GM19463 (cell line): ENCODE measurements around the gene SERP1.

ENCODE experiments used
- ATAC-seq: cut with Tn5 transposase; IDR thresholded peaks from one replicate; pipeline ENCODE4 v1.9.1; 2021; ENCODE audit warnings: mild to moderate bottlenecking, moderate library complexity; ENCODE audit not compliant: unreplicated experiment

Gene SERP1

DNA sequence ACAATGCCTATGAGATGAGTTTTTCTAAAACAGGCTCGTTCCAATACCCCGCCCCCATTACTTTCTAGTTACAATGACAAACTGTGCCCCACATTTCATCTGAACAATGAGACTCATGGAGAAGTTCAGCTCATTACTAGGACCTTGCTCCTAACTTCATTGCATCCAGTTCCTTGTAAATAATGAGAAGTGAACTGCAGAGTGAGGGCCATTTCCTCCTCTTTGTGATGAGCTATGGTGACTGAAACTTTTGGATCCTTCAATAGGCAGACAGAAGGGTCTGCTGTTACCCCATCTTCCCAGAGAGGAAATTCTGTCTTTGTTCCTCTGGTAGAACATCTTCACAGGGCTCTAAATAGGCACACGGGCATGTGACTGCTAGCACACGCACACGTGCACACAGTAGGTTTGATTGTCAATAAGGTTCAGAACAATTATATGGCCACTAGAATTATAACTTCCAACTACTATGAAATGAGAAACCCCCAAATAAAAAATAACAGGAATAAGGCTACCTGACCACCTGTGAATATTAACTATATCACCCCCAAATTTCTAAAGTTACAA is 51.8 kb downstream of the SERP1 start:
- ATAC-seq = no peak
